Right lobe of liver (tissue), 6 donors: ENCODE data around the gene COPS7A. TPM values are rescaled to one million over a fixed set of nuclear protein-coding genes. Genes with fewer than 3 reads are reported as not detected.

Source experiments
- ATAC-seq, 4 donors: fragments of 200-7000 bp; cut with Tn5 transposase; one replicate each; pipeline ENCODE4 v1.9.1; 2020; ENCODE audit warnings: mild to moderate bottlenecking in 4 of 4, moderate library complexity in 4 of 4
- DNase-seq, 3 donors: peaks; one replicate each; pipeline ENCODE4 v3.0.0-alpha.2; 2020
- H3K27ac ChIP-seq, 3 donors: fragments of 200-600 bp; one replicate each; pipeline ENCODE4 v1.8.0; 2022
- H3K27me3 ChIP-seq, 2 donors: fragments of 200-600 bp; one replicate each; pipeline ENCODE4 v1.8.0; 2022
- H3K36me3 ChIP-seq, 4 donors: fragments of 200-600 bp; sonication (generic) in 1 of 4; one replicate each; pipeline versions ENCODE4 v1.5.1 to v1.8.0; 2017 to 2022; ENCODE audit warnings: control low read depth in 1 of 4
- H3K4me1 ChIP-seq, 4 donors: fragments of 200-600 bp; sonication (generic) in 1 of 4; one replicate each; pipeline versions ENCODE4 v1.5.1 to v1.8.0; 2017 to 2022; ENCODE audit warnings: control low read depth in 1 of 4
- H3K4me3 ChIP-seq, 3 donors: fragments of 200-600 bp; one replicate each; pipeline ENCODE4 v1.8.0; 2022
- H3K9me3 ChIP-seq, 4 donors: fragments of 200-600 bp; sonication (generic) in 1 of 4; one replicate each; pipeline versions ENCODE4 v1.5.1 to v1.8.0; 2017 to 2022; ENCODE audit warnings: control low read depth in 1 of 4
- CTCF ChIP-seq, 4 donors: fragments of 200-600 bp in 3 of 4; fragments of 450-650 bp in 1 of 4; IDR thresholded peaks; one replicate each; pipeline versions ENCODE4 v1.5.1 to v1.8.0; 2016 to 2022; ENCODE audit warnings: antibody characterized with exemption in 4 of 4, mild to moderate bottlenecking in 2 of 4
- POLR2A ChIP-seq: fragments of 450-650 bp; IDR thresholded peaks from one replicate; pipeline ENCODE4 v1.6.1; 2017; ENCODE audit warnings: antibody characterized with exemption, mild to moderate bottlenecking
- WGBS: methylation state at CpG from one replicate; pipeline ENCODE4 v1.1.6; 2018; ENCODE audit warnings: low coverage, low lambda C conversion rate; ENCODE audit not compliant: insufficient coverage; ENCODE audit errors: missing lambda C conversion rate; 5-methylcytosine and 5-hydroxymethylcytosine counted together
- intact Hi-C, 2 donors: fragments of 100-400 bp; cut with DNase I; formaldehyde crosslinking; loops; one replicate each; pipeline versions ENCODE4 v1.11.2 to v1.14.1; 2022
- total RNA-seq, 6 experiments: library from RNA; depleted of rRNA in 2 of 6; stranded (reverse); fragments of >200 nt in 2 of 6; fragmentation: NEBNext Ultra II Directional in 3 of 6; extraction: Animal tissue kit (Norgen Biotek cat#: 25700) in 3 of 6; gene quantifications; one replicate each; pipeline versions ENCODE4 v1.1.0 to v1.2.4, GENCODE V29; 2016 to 2023
- donor health status: DM: no; HTN: yes; CAD: no.
- donor health status: DM: no; HTN: no; CAD: no.
- donor health status: DM: no; HTN: no; CAD: no.
- donor health status: DM: no; HTN: yes; CAD: no.
- donor health status: DM: no; HTN: yes; CAD: no.

The COPS7A gene
- total RNA-seq, 6 experiments from 2014 or later = 26.7 to 49.5 (median 30.6) TPM

- Histone ChIP-seq H3K36me3 (no peaks in the 10 kb centered on the region), H3K27ac (no peak overlapping the region), H3K4me1 (peaks cover 0 to 23% (median 5%) of the 10 kb centered on the region in 4 donors), H3K9me3 (no peaks in the 10 kb centered on the region), H3K27me3 (no peaks in the 10 kb centered on the region), H3K4me3 (no peak overlapping the region)
- WGBS = 80% methylated on average over 6 of the region's 8 CpGs
- TF ChIP-seq POLR2A (no peak), CTCF (IDR thresholded peaks at IDR 0.05) (no peak)
- intact Hi-C loops = no loop called here
- DNase-seq = no peak
- no peak for ATAC-seq
These were observed 33.3 kb downstream of the COPS7A start for GRCh38 chr12:6757028-6757690.

- Histone ChIP-seq H3K27me3 (no peaks in the 10 kb centered on the region), H3K4me1 (peaks cover 0 to 26% (median 8%) of the 10 kb centered on the region in 4 donors), H3K4me3 (no peak overlapping the region), H3K36me3 (no peaks in the 10 kb centered on the region), H3K9me3 (no peaks in the 10 kb centered on the region), H3K27ac (no peak overlapping the region)
- no peak for TF ChIP-seq CTCF (IDR thresholded peaks at IDR 0.05)
- no peak for TF ChIP-seq POLR2A
- intact Hi-C loops = no loop called here
- no peak for DNase-seq
- WGBS = 81% methylated on average over 9 of the region's 9 CpGs
- no peak for ATAC-seq
These were observed 34.8 kb downstream of the COPS7A start for GRCh38 chr12:6758506-6759095.

- Histone ChIP-seq H3K4me1 (peaks cover 0 to 27% (median 7%) of the 10 kb centered on the region in 4 donors), H3K27me3 (no peaks in the 10 kb centered on the region), H3K9me3 (no peaks in the 10 kb centered on the region), H3K27ac (no peak overlapping the region), H3K4me3 (no peak overlapping the region), H3K36me3 (no peaks in the 10 kb centered on the region)
- intact Hi-C loops = no loop called here
- 84% methylated on average over 5 of the region's 5 CpGs for WGBS
- DNase-seq = no peak
- no peak for ATAC-seq
- no peak for TF ChIP-seq POLR2A
- no peak for TF ChIP-seq CTCF (IDR thresholded peaks at IDR 0.05)
These were observed 35.9 kb downstream of the COPS7A start for GRCh38 chr12:6759741-6760140.

- Histone ChIP-seq H3K27me3 (no peaks in the 10 kb centered on the region), H3K27ac (peak overlapping the region; percentile 73 to 93 (median 87)), H3K4me1 (peaks cover 0 to 32% (median 10%) of the 10 kb centered on the region in 4 donors), H3K9me3 (no peaks in the 10 kb centered on the region), H3K36me3 (no peaks in the 10 kb centered on the region), H3K4me3 (peak overlapping the region in 1 of 3 donors; percentile 3)
- DNase-seq (no peak), ATAC-seq (no peak)
- no peak for TF ChIP-seq POLR2A
- TF ChIP-seq CTCF (IDR thresholded peaks at IDR 0.05) = no peak
- intact Hi-C loops = no loop called here
- 54% methylated on average over 4 of the region's 4 CpGs for WGBS
These were observed 39.5 kb downstream of the COPS7A start for GRCh38 chr12:6763380-6763779.
